HUDEP-2 (cell line): ENCODE data around the gene EVC2.

Source experiments
- DNase-seq, 76 experiments: peaks; one replicate each; lab custom pipeline; 2025; ENCODE audit not compliant: unreplicated experiment in 76 of 76; lab: John Stamatoyannopoulos, UW

The EVC2 gene

DNA sequence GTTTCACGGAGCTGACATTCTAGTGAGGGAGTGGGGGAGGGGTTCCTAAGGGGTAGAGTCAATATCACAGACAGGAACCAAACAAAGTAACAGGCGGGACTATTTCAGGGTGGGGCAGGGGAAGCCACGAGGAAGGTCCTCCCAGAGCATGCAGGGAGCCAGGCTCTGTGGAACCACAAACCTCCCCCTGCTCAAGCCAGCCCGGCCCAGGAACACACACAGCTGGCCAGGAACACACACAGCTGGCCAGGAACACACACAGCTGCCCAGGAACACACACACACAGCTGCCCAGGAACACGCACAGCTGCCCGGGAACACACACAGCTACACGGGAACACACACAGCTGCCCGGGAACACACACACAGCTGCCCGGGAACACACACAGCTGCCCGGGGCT is 24.8 kb downstream of the EVC2 start:
- DNase-seq = no peak

DNA sequence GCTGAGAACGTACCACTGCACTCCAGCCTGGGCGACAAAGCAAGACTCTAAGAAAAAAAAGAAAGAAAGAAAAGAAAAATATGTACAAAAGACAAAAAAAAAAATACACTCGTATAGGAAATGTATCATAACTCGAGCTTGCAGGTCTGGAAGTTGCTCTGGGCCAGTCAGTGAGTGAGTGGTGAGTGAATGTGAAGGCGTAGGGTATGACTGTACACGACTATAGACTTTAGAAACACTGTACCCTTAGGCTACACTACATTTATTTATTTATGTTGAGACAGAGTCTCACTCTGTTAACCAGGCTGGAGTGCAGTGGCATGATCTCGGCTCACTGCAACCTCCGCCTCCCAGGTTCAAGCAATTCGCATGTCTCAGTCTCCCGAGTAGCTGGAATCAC is 29.4 kb downstream of the EVC2 start:
- no peak for DNase-seq

DNA sequence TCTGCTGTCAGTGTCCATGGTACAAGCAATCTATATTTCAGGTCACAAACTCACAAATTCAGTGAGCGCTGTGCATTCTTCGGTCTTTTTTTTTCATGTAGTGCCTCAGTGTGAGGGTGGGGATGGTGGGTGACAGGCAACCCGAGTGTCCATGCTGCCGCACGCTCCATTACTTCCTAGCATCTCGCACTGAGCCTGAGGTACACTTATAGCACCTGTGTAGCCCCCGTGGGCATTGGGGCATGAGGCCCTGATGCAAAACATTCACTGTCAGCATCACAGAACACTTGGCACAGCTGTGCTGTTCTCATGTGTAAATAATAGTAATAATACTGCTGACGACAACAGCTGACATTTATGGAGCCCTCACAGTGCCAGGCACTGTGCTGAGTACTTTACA is 31.6 kb downstream of the EVC2 start:
- DNase-seq = no peak

DNA sequence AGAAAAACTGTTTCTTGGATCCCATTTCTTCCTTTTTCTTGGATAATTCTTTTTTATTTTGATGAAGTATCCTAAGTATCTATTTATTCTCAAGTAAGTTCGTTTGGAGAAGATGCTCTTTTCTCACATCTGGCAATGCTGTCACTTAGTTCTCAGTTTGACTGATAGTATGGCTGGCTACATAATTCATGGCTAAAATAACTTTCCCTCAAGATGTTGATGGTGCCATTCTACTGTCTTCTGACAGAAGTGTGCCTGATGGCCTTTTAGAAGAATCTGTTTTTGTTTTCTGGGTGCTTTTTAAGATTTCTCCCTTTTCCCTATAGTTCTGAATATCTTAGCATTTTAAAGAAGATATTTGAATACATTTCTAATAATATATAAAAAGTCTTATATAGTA is 41.6 kb downstream of the EVC2 start:
- no peak for DNase-seq

DNA sequence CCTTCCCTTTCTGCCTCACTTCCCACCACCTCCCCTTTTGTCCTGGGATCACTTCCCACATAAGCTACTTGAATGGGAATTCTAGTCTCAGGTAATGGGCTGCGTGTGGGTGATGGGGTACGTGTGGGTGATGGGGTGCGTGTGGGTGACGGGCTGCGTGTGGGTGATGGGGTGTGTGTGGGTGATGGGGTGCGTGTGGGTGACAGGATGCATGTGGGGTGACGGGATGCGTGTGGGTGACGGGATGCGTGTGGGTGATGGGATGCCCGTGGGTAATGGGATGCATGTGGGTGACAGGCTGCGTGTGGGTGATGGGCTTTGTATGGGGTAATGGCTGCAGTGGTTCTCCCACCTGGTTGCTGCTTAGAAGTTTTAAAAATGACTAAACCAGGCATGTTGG is 43.6 kb downstream of the EVC2 start:
- DNase-seq = no peak

DNA sequence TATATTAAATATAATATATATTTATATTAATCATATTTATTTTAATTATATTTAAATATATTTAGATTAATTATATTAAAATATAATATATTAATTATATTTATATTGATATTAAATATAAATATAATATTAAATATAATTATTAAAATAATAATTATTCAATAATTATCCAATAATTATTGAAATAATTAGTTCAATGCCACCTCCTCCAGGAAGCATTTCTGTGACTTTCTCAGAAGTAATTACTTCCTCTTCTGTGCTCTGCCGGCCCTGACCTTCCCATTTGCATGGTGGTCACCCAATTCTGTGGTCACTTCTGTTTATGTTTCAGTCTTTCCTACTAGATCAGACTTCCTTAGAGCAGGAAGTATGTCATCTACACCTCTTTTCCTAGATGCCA is 45.8 kb downstream of the EVC2 start:
- DNase-seq = no peak

DNA sequence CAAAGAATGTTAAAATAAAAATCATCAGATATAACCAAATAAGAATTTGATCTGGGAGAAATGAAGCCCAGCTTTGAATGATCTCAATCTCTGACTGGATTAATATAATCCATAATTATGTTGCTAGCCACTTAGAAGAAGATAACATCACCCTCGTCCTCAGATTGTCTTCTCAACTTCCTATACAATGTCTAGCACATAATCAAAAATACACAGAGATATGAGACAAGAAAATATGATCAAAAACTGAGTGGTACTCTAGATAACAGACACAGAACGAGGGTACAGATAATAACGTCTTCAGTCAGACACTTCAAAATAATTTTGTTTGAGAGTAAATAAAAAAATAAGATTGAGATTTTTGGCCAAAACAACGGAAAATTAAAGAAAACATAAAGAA is 47.1 kb downstream of the EVC2 start:
- DNase-seq = no peak

GRCh38 chr4:5660185-5660584 is 48.2 kb downstream of the EVC2 start:
- no peak for DNase-seq

DNA sequence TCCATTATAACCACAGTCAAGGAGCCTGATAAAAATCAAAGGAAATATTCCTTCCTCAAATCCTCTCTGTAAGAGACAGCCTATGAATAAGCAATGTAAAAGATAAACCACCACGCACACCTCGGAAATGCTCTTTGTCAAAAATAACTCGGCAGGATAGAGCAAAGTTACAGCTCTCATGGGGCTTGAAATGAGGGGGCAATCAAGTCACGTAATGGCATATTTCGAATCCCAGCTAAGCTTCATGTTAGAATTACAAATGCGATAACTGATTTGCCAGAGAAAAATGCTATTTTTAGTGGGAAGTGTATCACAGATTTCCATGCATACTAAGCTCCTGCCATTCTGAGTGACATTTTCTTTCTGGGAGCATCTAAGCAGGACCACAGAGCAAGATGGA is 49.4 kb downstream of the EVC2 start:
- DNase-seq = no peak

DNA sequence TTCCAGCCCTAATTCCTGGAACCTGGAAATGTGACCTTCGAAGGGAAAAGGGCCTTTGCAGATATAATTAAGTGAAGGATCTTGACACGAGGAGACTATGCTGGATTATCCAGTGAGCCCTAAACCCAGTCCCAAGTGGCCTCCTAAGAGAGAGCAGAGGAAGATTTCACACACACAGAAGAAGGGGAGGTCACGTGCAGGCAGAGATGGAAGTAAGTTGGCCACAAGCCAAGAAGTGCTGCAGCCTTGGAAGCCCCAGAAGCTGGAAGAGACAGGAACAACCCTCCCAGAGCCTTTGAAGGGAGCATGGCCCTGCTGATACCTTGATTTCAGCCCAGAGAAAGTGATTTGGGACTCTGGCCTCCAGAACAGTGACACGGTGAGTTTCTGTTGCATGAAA is 51.9 kb downstream of the EVC2 start:
- no peak for DNase-seq

DNA sequence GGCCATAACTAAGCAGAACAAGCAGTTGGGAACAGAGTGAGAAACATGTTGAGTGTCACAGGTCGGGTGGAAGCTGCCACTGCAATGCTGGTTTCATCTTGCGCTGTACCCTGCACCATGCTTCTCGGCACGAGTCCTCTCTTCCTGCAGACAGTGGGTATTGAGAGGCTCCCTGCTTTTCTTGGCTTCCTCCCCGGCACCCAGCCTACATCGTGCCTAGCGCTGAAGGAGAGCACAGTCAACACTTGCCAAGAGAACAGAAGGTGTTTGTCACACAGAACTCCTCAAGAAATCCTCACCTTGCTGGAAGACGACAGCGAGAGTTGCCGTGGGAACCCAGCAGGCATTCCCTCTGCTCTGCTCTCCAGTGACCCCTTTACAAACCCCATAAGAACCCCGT is 53.6 kb downstream of the EVC2 start:
- no peak for DNase-seq

DNA sequence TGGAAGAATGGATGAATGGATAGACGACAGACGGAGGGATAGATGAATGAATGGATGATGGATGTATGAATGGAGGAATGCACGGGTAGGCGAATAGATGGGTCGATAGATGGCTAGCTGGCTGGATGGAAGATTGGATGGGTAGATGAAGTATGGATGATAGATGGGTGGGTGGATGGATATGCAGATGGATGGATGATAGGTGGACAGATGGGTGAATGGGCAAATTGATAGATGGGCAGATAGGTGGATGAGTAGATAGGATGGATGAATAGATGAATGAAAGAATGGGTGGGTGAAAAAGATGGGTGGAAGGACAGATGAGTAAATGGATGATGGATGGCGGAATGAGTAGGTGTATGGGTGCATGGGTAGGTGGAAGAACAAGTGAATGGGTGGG is 57.3 kb downstream of the EVC2 start:
- DNase-seq = no peak

- no peak for DNase-seq
Observed at GRCh38 chr4:5650040-5650439, 58.3 kb downstream of the EVC2 start.

- DNase-seq = no peak
Observed at GRCh38 chr4:5647351-5647750, 61.0 kb downstream of the EVC2 start.

DNA sequence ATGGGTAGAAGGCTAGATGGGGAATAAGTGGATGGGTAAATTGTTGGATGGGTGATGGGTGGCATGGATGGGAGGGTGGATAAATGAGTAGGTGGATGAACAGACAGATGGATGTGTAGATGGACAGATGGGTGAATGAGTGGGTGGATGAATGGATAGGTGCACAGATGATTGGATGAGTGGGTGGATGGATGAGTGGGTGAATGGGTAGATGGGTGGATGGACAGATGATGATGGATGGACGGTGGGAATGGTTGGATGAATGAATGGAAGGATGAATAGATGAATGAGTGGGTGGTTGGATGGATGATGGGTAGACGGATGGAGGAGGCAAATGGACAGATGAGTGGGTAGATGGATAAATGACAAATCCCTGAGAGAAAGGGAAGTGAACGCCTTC is 68.3 kb downstream of the EVC2 start:
- no peak for DNase-seq

DNA sequence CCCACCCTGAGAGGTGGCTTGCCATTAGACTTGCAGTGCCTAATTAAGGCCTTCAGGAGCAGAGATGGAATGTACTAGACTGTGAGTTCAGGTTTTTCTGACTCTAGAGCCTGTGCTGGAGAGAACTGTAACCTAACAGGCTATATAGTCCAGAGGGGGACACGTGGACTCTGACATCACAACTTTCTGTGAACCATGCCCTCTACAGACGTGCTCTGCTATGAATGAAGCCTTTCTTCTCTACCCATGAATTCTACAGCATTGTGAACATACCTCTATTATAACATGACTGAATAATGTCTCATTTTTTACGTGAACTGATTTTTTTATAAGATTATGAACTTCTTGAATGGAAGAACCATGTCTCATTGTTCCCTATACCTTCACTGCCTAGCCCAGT is 68.8 kb downstream of the EVC2 start:
- DNase-seq = no peak

DNA sequence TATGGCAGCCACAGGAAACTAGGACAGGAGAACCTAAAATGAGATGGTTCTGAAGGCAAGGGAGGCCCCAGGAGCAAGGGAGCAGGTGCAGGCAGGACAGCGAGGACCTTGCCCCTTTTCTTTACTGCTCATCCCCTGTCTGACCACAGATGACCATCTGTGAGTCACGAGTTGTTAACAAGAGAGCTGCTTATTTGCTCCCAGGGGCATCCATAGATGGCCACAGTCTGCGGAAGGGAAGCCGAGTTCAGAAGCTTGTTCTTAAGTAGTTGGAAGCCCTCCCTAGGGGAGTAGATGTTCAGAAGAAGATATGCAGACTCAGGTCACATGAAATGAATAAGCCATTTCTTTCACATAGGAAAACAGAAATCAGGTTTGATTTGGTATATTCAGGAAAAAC is 69.4 kb downstream of the EVC2 start:
- no peak for DNase-seq

- no peak for DNase-seq
Observed at GRCh38 chr4:5638316-5638715, 70.0 kb downstream of the EVC2 start.

DNA sequence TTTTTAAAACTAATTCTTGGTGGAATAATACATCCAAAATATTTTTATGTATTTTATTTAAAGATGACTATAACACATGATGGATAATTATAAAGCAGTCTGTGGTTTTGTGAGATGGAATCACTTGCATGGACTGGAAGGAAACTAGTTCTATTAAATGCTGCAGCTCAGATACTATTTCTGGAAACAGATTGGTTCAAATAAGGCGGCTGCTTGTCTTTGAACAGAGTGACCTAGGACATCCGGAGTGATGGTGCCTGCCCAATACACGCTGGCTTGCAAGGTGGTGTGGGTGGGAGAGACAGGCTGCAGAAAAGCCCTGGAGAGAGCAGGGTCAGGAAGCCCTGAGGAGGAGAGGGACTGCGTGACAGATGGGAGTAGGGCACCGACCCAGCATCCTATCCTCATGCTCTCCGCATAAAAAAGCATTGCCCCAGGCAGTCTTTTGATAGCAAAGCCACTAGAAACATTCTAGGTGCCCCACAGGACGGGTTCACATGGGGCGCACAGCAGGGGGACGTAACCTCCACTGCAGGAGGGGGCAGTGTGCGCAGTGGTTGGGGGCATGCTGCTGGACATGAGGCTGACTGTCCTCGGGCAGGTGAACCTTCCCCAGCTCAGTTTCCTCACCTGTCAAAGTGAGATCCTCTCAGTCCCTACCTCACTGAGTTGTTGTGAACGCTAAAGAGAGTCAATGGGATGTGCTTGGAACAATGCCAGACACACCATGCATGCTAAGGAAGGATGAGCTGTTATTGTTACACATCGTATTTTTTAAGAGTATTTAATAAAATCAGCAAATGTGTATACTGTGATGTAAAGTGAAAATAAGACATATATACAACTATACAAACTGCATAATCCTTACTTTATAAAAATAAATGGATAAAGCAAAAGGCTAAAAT is 71.3 kb downstream of the EVC2 start:
- no peak for DNase-seq

- no peak for DNase-seq
Observed at GRCh38 chr4:5635826-5636195, 72.5 kb downstream of the EVC2 start.

GRCh38 chr4:5632571-5632970 is 75.8 kb downstream of the EVC2 start:
- DNase-seq = no peak

GRCh38 chr4:5632066-5632440 is 76.3 kb downstream of the EVC2 start:
- DNase-seq = no peak
